HT-29 (cell line): ENCODE data around the gene STEAP1B. TPM values are rescaled to one million over a fixed set of nuclear protein-coding genes. Genes with fewer than 3 reads are reported as not detected.

ENCODE experiments used
- DNase-seq: peaks from one replicate; pipeline ENCODE4 v3.0.0-alpha.2; 2015; ENCODE audit warnings: low spot score
- total RNA-seq: library from RNA; depleted of rRNA; stranded (reverse); fragments of >200 nt; shearing (Covaris generic); gene quantifications from 2 replicates; pipeline ENCODE4 v1.2.3, GENCODE V29; 2014; rRNA removed

Gene STEAP1B
- total RNA-seq, 1 experiment from 2014 or later: not detected

GRCh38 chr7:22372863-22373262, 127.1 kb downstream of the STEAP1B start:
- DNase-seq: peak; percentile 54

DNA sequence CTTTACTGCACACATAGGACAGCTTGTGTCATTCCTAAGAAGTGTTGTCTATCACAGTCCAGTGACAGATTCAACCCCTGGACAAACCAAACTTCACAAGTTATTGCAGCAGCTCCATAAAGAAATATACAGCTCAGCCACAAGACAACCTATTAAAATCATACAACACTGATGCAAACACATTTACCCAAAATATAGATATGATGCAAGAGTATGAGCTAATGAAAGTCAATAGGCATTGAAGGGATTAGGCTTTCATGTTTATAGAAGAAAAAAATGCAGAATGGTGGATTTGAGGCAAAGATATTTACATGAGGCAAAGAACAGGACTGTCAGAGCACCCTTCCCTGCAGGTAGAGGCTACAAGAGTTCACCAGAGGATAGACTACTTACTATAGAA, 128.1 kb downstream of the STEAP1B start:
- no peak for DNase-seq

Other genes with a start within 250 kb of the STEAP1B start
- 8.9 and 9.3 TPM in 2 replicates for gene RAPGEF5, start 143.0 kb downstream of the STEAP1B start, total RNA-seq
- not detected in 2 replicates for gene IL6, start 227.0 kb upstream of the STEAP1B start, total RNA-seq